ENCODE measurements around the gene LDB2.
"Not testable (repeated sequence)": the region's sequence is repeated elsewhere in the genome, so short reads cannot be mapped to it uniquely, and the experiment has no call there.

The LDB2 gene

GRCh38 chr4:16580514-16580913 is 317.9 kb downstream of the LDB2 start:
- H3K4me1 ChIP-seq (ENCODE audit: control insufficient read depth, insufficient read depth, low read length) = no peaks in the 10 kb centered on the region
- H3K4me3 ChIP-seq (ENCODE audit: low read depth, low read length) = no peak overlapping the region
- H3K9me3 ChIP-seq (ENCODE audit: control insufficient read depth, insufficient read depth, low read length) = no peaks in the 10 kb centered on the region
- H3K9ac ChIP-seq (ENCODE audit: low read depth, low read length) = no peak overlapping the region
- H3K27me3 ChIP-seq (ENCODE audit: control insufficient read depth, insufficient read depth, low read length) = no peaks in the 10 kb centered on the region
- no peaks in the 10 kb centered on the region for H3K36me3 ChIP-seq (ENCODE audit: control insufficient read depth, insufficient read depth, low read length)

- Histone ChIP-seq H3K36me3 (ENCODE audit: control insufficient read depth, insufficient read depth, low read length) (no peaks in the 10 kb centered on the region), H3K9ac (ENCODE audit: low read depth, low read length) (no peak overlapping the region), H3K4me3 (ENCODE audit: low read depth, low read length) (no peak overlapping the region)
These were observed 318.6 kb downstream of the LDB2 start for GRCh38 chr4:16579866-16580265.

GRCh38 chr4:16577177-16577576 is 321.3 kb downstream of the LDB2 start:
- H3K36me3 ChIP-seq (ENCODE audit: control insufficient read depth, insufficient read depth, low read length) = no peaks in the 10 kb centered on the region
- no peak overlapping the region for H3K4me3 ChIP-seq (ENCODE audit: low read depth, low read length)
- no peaks in the 10 kb centered on the region for H3K27me3 ChIP-seq (ENCODE audit: control insufficient read depth, insufficient read depth, low read length)
- H3K4me1 ChIP-seq (ENCODE audit: control insufficient read depth, insufficient read depth, low read length) = no peaks in the 10 kb centered on the region
- no peak overlapping the region for H3K9ac ChIP-seq (ENCODE audit: low read depth, low read length)
- H3K9me3 ChIP-seq (ENCODE audit: control insufficient read depth, insufficient read depth, low read length) = no peaks in the 10 kb centered on the region

More at GRCh38 chr4:16579866-16580265, 318.6 kb downstream of the LDB2 start:
- Histone ChIP-seq H3K9me3 (ENCODE audit: control insufficient read depth, insufficient read depth, low read length) (no peaks in the 10 kb centered on the region), H3K4me1 (ENCODE audit: control insufficient read depth, insufficient read depth, low read length) (no peaks in the 10 kb centered on the region), H3K27me3 (ENCODE audit: control insufficient read depth, insufficient read depth, low read length) (no peaks in the 10 kb centered on the region)

- no peak overlapping the region for H3K9ac ChIP-seq (ENCODE audit: low read depth, low read length)
- no peaks in the 10 kb centered on the region for H3K9me3 ChIP-seq (ENCODE audit: control insufficient read depth, insufficient read depth, low read length)
- no peaks in the 10 kb centered on the region for H3K36me3 ChIP-seq (ENCODE audit: control insufficient read depth, insufficient read depth, low read length)
- no peaks in the 10 kb centered on the region for H3K27me3 ChIP-seq (ENCODE audit: control insufficient read depth, insufficient read depth, low read length)
- H3K4me3 ChIP-seq (ENCODE audit: low read depth, low read length) = no peak overlapping the region
- no peaks in the 10 kb centered on the region for H3K4me1 ChIP-seq (ENCODE audit: control insufficient read depth, insufficient read depth, low read length)
These were observed 323.5 kb downstream of the LDB2 start for GRCh38 chr4:16574981-16575380.

- no peaks in the 10 kb centered on the region for H3K36me3 ChIP-seq (ENCODE audit: control insufficient read depth, insufficient read depth, low read length)
- no peak overlapping the region for H3K9ac ChIP-seq (ENCODE audit: low read depth, low read length)
- H3K4me1 ChIP-seq (ENCODE audit: control insufficient read depth, insufficient read depth, low read length) = no peaks in the 10 kb centered on the region
- H3K4me3 ChIP-seq (ENCODE audit: low read depth, low read length) = no peak overlapping the region
- no peaks in the 10 kb centered on the region for H3K27me3 ChIP-seq (ENCODE audit: control insufficient read depth, insufficient read depth, low read length)
- no peaks in the 10 kb centered on the region for H3K9me3 ChIP-seq (ENCODE audit: control insufficient read depth, insufficient read depth, low read length)
These were observed 324.7 kb downstream of the LDB2 start for GRCh38 chr4:16573739-16574138.

- no peaks in the 10 kb centered on the region for H3K27me3 ChIP-seq (ENCODE audit: control insufficient read depth, insufficient read depth, low read length)
- no peak overlapping the region for H3K4me3 ChIP-seq (ENCODE audit: low read depth, low read length)
- H3K9ac ChIP-seq (ENCODE audit: low read depth, low read length) = no peak overlapping the region
- H3K9me3 ChIP-seq (ENCODE audit: control insufficient read depth, insufficient read depth, low read length) = no peaks in the 10 kb centered on the region
- H3K4me1 ChIP-seq (ENCODE audit: control insufficient read depth, insufficient read depth, low read length) = no peaks in the 10 kb centered on the region
- H3K36me3 ChIP-seq (ENCODE audit: control insufficient read depth, insufficient read depth, low read length) = no peaks in the 10 kb centered on the region
These were observed 325.2 kb downstream of the LDB2 start for GRCh38 chr4:16573206-16573605.

GRCh38 chr4:16572631-16573030 is 325.8 kb downstream of the LDB2 start:
- no peaks in the 10 kb centered on the region for H3K36me3 ChIP-seq (ENCODE audit: control insufficient read depth, insufficient read depth, low read length)
- no peaks in the 10 kb centered on the region for H3K9me3 ChIP-seq (ENCODE audit: control insufficient read depth, insufficient read depth, low read length)
- H3K27me3 ChIP-seq (ENCODE audit: control insufficient read depth, insufficient read depth, low read length) = no peaks in the 10 kb centered on the region
- H3K4me3 ChIP-seq (ENCODE audit: low read depth, low read length) = no peak overlapping the region
- no peak overlapping the region for H3K9ac ChIP-seq (ENCODE audit: low read depth, low read length)
- no peaks in the 10 kb centered on the region for H3K4me1 ChIP-seq (ENCODE audit: control insufficient read depth, insufficient read depth, low read length)

DNA sequence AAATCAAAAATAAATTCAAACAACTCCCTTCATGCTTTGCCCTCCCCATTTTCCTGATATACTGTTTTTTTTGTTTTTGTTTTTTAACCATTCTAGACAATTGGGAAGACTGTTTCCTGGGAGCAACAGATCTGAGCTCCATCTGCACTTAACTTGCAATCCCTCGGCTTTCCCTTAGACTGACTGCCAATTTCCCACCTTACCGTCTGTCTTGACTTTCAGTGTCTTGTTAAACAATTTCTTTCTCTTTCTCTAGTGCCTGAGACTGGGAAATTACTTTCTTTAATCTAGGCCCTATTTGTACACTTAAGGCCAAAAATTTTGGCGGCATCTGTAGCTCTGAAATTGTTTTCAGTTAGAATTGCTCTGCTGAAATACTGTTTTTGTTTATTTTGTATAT is 326.3 kb downstream of the LDB2 start:
- Histone ChIP-seq H3K4me1 (ENCODE audit: control insufficient read depth, insufficient read depth, low read length) (no peaks in the 10 kb centered on the region), H3K9ac (ENCODE audit: low read depth, low read length) (no peak overlapping the region), H3K36me3 (ENCODE audit: control insufficient read depth, insufficient read depth, low read length) (no peaks in the 10 kb centered on the region), H3K4me3 (ENCODE audit: low read depth, low read length) (no peak overlapping the region), H3K9me3 (ENCODE audit: control insufficient read depth, insufficient read depth, low read length) (no peaks in the 10 kb centered on the region), H3K27me3 (ENCODE audit: control insufficient read depth, insufficient read depth, low read length) (no peaks in the 10 kb centered on the region)

GRCh38 chr4:16569790-16570189 is 328.7 kb downstream of the LDB2 start:
- Histone ChIP-seq H3K9ac (ENCODE audit: low read depth, low read length) (no peak overlapping the region), H3K36me3 (ENCODE audit: control insufficient read depth, insufficient read depth, low read length) (no peaks in the 10 kb centered on the region), H3K4me3 (ENCODE audit: low read depth, low read length) (no peak overlapping the region), H3K9me3 (ENCODE audit: control insufficient read depth, insufficient read depth, low read length) (no peaks in the 10 kb centered on the region), H3K4me1 (ENCODE audit: control insufficient read depth, insufficient read depth, low read length) (no peaks in the 10 kb centered on the region), H3K27me3 (ENCODE audit: control insufficient read depth, insufficient read depth, low read length) (no peaks in the 10 kb centered on the region)

- not testable (repeated sequence) for H3K9ac ChIP-seq (ENCODE audit: low read depth, low read length); H3K9me3 ChIP-seq (ENCODE audit: control insufficient read depth, insufficient read depth, low read length); H3K4me1 ChIP-seq (ENCODE audit: control insufficient read depth, insufficient read depth, low read length); H3K27me3 ChIP-seq (ENCODE audit: control insufficient read depth, insufficient read depth, low read length); H3K36me3 ChIP-seq (ENCODE audit: control insufficient read depth, insufficient read depth, low read length); H3K4me3 ChIP-seq (ENCODE audit: low read depth, low read length)
These were observed 341.1 kb downstream of the LDB2 start for GRCh38 chr4:16557316-16557715.

DNA sequence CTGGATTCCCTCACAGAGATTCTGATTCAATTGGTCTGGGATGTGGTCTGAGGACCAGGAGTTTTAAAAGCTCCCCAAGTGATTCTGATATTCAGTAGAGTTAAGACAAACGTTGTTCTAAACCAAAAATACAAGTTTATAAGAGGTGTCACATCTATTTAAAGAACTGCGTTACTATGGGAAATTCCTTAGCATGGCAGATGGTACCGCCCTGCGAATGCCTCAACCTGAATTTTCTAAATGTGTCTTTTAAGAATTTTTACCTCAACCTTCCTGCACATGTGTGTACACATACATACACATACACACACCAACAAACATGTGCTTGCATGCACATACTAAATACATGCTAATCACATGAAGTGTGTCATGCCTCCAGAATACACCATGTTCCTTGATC is 343.3 kb downstream of the LDB2 start:
- Histone ChIP-seq H3K36me3 (ENCODE audit: control insufficient read depth, insufficient read depth, low read length) (no peaks in the 10 kb centered on the region), H3K9ac (ENCODE audit: low read depth, low read length) (no peak overlapping the region), H3K4me1 (ENCODE audit: control insufficient read depth, insufficient read depth, low read length) (no peaks in the 10 kb centered on the region), H3K4me3 (ENCODE audit: low read depth, low read length) (no peak overlapping the region), H3K27me3 (ENCODE audit: control insufficient read depth, insufficient read depth, low read length) (no peaks in the 10 kb centered on the region), H3K9me3 (ENCODE audit: control insufficient read depth, insufficient read depth, low read length) (peaks cover 4% of the 10 kb centered on the region)

DNA sequence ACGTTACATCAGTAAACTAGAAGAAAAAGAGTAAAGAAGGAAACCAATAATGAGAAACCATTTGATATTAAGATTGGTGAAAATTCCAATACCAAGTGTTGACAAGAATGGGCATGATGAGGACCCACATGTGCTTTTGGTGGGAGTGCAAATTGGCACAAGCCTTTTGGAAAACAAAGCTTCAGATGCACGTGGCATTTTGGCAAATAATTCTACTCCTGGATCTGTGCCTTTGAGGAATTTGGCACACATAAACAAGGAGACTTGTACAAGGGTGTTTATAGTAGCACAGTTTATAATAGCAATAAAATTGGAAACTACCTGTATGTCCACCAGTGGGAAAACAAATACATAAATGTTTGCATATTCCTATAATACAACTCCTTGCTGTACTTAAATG is 347.9 kb downstream of the LDB2 start:
- Histone ChIP-seq H3K4me1 (ENCODE audit: control insufficient read depth, insufficient read depth, low read length) (no peaks in the 10 kb centered on the region), H3K27me3 (ENCODE audit: control insufficient read depth, insufficient read depth, low read length) (no peaks in the 10 kb centered on the region), H3K9me3 (ENCODE audit: control insufficient read depth, insufficient read depth, low read length) (no peaks in the 10 kb centered on the region), H3K9ac (ENCODE audit: low read depth, low read length) (no peak overlapping the region), H3K4me3 (ENCODE audit: low read depth, low read length) (no peak overlapping the region), H3K36me3 (ENCODE audit: control insufficient read depth, insufficient read depth, low read length) (no peaks in the 10 kb centered on the region)

DNA sequence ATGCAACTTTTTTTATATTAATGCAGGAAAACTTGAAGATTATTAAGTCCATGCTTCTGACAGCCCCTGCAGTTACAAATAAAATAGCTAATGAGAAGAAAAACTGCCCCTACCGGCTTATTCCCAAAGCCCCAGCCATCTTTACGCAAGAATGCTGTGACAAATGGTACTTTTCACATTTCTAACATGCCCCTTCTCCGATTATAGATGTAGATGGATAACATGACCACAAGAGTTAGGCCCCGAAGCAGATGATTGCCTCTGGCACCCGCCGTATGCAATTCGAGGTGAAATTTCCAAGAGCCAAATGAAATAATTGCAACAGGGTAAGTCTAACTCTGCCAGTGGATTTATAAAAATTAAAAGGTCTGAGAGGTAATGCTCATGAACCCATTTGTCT is 352.8 kb downstream of the LDB2 start:
- no peaks in the 10 kb centered on the region for H3K27me3 ChIP-seq (ENCODE audit: control insufficient read depth, insufficient read depth, low read length)
- H3K9ac ChIP-seq (ENCODE audit: low read depth, low read length) = no peak overlapping the region
- no peaks in the 10 kb centered on the region for H3K4me1 ChIP-seq (ENCODE audit: control insufficient read depth, insufficient read depth, low read length)
- H3K4me3 ChIP-seq (ENCODE audit: low read depth, low read length) = no peak overlapping the region
- no peaks in the 10 kb centered on the region for H3K36me3 ChIP-seq (ENCODE audit: control insufficient read depth, insufficient read depth, low read length)
- no peaks in the 10 kb centered on the region for H3K9me3 ChIP-seq (ENCODE audit: control insufficient read depth, insufficient read depth, low read length)

All from iPS-15b (cell line).